Loucy (cell line): ENCODE data around the gene MTCL3.

ENCODE experiments used
- EZH2phosphoT487 ChIP-seq: fragments of 200-600 bp; IDR thresholded peaks from 2 replicates; pipeline ENCODE4 v1.6.1; 2018; ENCODE audit warnings: antibody characterized with exemption, mild to moderate bottlenecking, moderate library complexity, borderline replicate concordance
- TF ChIP-seq, protein P1 (sequence below): fragments of 200-600 bp; sonication (generic); conservative IDR thresholded peaks from 2 replicates; pipeline ENCODE4 v1.5.1; 2014; ENCODE audit warnings: mild to moderate bottlenecking, antibody characterized with exemption, low read length

DNA sequence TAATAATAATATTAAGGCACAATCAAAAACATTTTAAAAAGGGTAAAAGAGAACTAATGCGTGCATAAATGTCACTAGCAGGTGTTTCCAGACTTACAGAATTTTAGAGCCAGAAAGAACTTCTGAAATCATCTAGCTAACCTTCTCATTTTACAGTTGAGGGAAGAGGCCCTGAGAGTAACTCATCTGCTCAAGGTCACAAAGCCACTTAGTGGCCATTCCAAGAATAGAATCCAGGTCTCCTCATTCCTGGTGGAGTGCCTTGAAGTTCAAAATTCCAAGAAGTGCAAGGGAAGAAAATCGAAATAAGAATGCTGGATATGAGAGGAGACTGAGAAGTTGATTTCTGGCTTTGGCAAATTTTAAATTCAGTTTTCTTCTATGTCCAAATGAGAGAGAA lies 56.8 kb downstream of the MTCL3 start:
- TF ChIP-seq, protein P1, sequence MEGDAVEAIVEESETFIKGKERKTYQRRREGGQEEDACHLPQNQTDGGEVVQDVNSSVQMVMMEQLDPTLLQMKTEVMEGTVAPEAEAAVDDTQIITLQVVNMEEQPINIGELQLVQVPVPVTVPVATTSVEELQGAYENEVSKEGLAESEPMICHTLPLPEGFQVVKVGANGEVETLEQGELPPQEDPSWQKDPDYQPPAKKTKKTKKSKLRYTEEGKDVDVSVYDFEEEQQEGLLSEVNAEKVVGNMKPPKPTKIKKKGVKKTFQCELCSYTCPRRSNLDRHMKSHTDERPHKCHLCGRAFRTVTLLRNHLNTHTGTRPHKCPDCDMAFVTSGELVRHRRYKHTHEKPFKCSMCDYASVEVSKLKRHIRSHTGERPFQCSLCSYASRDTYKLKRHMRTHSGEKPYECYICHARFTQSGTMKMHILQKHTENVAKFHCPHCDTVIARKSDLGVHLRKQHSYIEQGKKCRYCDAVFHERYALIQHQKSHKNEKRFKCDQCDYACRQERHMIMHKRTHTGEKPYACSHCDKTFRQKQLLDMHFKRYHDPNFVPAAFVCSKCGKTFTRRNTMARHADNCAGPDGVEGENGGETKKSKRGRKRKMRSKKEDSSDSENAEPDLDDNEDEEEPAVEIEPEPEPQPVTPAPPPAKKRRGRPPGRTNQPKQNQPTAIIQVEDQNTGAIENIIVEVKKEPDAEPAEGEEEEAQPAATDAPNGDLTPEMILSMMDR = no peak
- no peak for TF ChIP-seq EZH2phosphoT487
